GM12875 (cell line): ENCODE measurements around the gene WFDC13.
"Not testable (repeated sequence)": the region's sequence is repeated elsewhere in the genome, so short reads cannot be mapped to it uniquely, and the experiment has no call there.

Source experiments
- H3K4me3 ChIP-seq: one replicate; pipeline ENCODE4 v1.5.1; 2011; ENCODE audit warnings: low read depth, low read length, control low read depth
- CTCF ChIP-seq: IDR thresholded peaks from 2 replicates; pipeline ENCODE4 v1.5.1; 2011; ENCODE audit warnings: low read depth, mild to moderate bottlenecking, control low read depth, inconsistent platforms, low read length, moderate library complexity, borderline replicate concordance; ENCODE audit not compliant: insufficient read depth

Gene WFDC13

GRCh38 chr20:45701104-45701503, 734 bp upstream of the WFDC13 start:
- no peak for TF ChIP-seq CTCF

GRCh38 chr20:45704969-45705637, 3.3 kb downstream of the WFDC13 start, which contains the start of gene WFDC10B:
Gene WFDC10B, minus strand, starts transcription at chr20:45705019. Its CDS starts 19,027 bp downstream, at chr20:45685992.
- H3K4me3 ChIP-seq: no peak within 1 kb of the TSS
- TF ChIP-seq CTCF: no peak

More at GRCh38 chr20:45701104-45701503, 734 bp upstream of the WFDC13 start:
- H3K4me3 ChIP-seq: no peak overlapping the region

- not testable (repeated sequence) for H3K4me3 ChIP-seq
These were observed 14.4 kb downstream of the WFDC13 start for GRCh38 chr20:45716141-45716688.

GRCh38 chr20:45722047-45722446, 20.2 kb downstream of the WFDC13 start, which contains the start of gene SPINT4:
Gene SPINT4, plus strand, starts transcription at chr20:45722347. Its CDS starts 21 bp downstream, at chr20:45722368.
- TF ChIP-seq CTCF: no peak
- no peak within 1 kb of the TSS for H3K4me3 ChIP-seq

- H3K4me3 ChIP-seq: no peak overlapping the region
- no peak for TF ChIP-seq CTCF
These were observed 23.3 kb downstream of the WFDC13 start for GRCh38 chr20:45725134-45725533.

- TF ChIP-seq CTCF: no peak
These were observed 25.2 kb downstream of the WFDC13 start for GRCh38 chr20:45727044-45727443.

GRCh38 chr20:45732199-45732598, 30.4 kb downstream of the WFDC13 start:
- no peak for TF ChIP-seq CTCF

More at GRCh38 chr20:45727044-45727443, 25.2 kb downstream of the WFDC13 start:
- no peak overlapping the region for H3K4me3 ChIP-seq

GRCh38 chr20:45735552-45735951, 33.7 kb downstream of the WFDC13 start:
- TF ChIP-seq CTCF: no peak

More at GRCh38 chr20:45732199-45732598, 30.4 kb downstream of the WFDC13 start:
- H3K4me3 ChIP-seq: no peak overlapping the region

More at GRCh38 chr20:45735552-45735951, 33.7 kb downstream of the WFDC13 start:
- H3K4me3 ChIP-seq: no peak overlapping the region
